HG03378 (cell line): ENCODE measurements around the gene CNTNAP2.

Experiments
- ATAC-seq: cut with Tn5 transposase; IDR thresholded peaks from one replicate; pipeline ENCODE4 v1.9.1; 2021; ENCODE audit warnings: mild to moderate bottlenecking, moderate library complexity; ENCODE audit not compliant: unreplicated experiment

CNTNAP2 gene

GRCh38 chr7:146554556-146554955 lies 438.0 kb downstream of the CNTNAP2 start:
- ATAC-seq, result no peak

GRCh38 chr7:146557971-146558469 lies 441.4 kb downstream of the CNTNAP2 start:
- no peak for ATAC-seq

GRCh38 chr7:146565872-146566271 lies 449.3 kb downstream of the CNTNAP2 start:
- ATAC-seq, result no peak

- no peak for ATAC-seq
These were observed 459.3 kb downstream of the CNTNAP2 start for GRCh38 chr7:146575903-146576302.

GRCh38 chr7:146591976-146592375 lies 475.4 kb downstream of the CNTNAP2 start:
- ATAC-seq, result no peak

- no peak for ATAC-seq
These were observed 490.0 kb downstream of the CNTNAP2 start for GRCh38 chr7:146606628-146607027.

- no peak for ATAC-seq
These were observed 503.0 kb downstream of the CNTNAP2 start for GRCh38 chr7:146619641-146620040.

GRCh38 chr7:146626912-146627311 lies 510.3 kb downstream of the CNTNAP2 start:
- no peak for ATAC-seq

GRCh38 chr7:146635205-146636032 lies 518.8 kb downstream of the CNTNAP2 start:
- ATAC-seq, result no peak

- ATAC-seq, result no peak
These were observed 519.4 kb downstream of the CNTNAP2 start for GRCh38 chr7:146636033-146636356.

GRCh38 chr7:146636581-146636980 lies 520.0 kb downstream of the CNTNAP2 start:
- no peak for ATAC-seq

GRCh38 chr7:146639291-146639690 lies 522.7 kb downstream of the CNTNAP2 start:
- ATAC-seq, result no peak

GRCh38 chr7:146641491-146641890 lies 524.9 kb downstream of the CNTNAP2 start:
- ATAC-seq, result no peak

GRCh38 chr7:146645383-146645976 lies 528.9 kb downstream of the CNTNAP2 start:
- ATAC-seq, result no peak

GRCh38 chr7:146647445-146647844 lies 530.8 kb downstream of the CNTNAP2 start:
- no peak for ATAC-seq

- no peak for ATAC-seq
These were observed 535.6 kb downstream of the CNTNAP2 start for GRCh38 chr7:146652176-146652575.

GRCh38 chr7:146654048-146654447 lies 537.4 kb downstream of the CNTNAP2 start:
- ATAC-seq, result no peak

- ATAC-seq, result no peak
These were observed 539.6 kb downstream of the CNTNAP2 start for GRCh38 chr7:146655928-146656797.

GRCh38 chr7:146656988-146657387 lies 540.4 kb downstream of the CNTNAP2 start:
- ATAC-seq, result no peak

- no peak for ATAC-seq
These were observed 542.0 kb downstream of the CNTNAP2 start for GRCh38 chr7:146658604-146659003.

GRCh38 chr7:146659732-146660131 lies 543.1 kb downstream of the CNTNAP2 start:
- ATAC-seq, result no peak
